ENCODE results near the gene HOXB6.

Gene HOXB6

GRCh38 chr17:48609033-48609432 is 4.2 kb upstream of the HOXB6 start:
- no peak for DNase-seq

DNA sequence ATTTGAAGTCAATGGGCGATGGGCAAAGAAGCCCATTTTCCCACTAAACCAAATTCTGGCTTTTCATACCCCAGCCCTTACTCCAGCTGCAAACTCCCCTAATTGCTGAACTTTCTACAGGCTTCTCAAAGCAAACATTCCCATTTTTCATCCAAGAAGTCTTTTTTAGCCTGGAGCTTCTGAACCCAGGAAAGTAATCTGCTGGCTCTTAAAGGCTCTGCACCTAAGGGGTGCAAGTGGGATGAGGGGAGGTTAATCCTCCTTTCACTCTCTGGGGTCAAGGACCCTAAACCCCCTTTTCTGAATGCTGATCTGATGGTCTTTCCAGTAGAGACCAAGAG is 3.7 kb upstream of the HOXB6 start:
- DNase-seq = no peak

DNA sequence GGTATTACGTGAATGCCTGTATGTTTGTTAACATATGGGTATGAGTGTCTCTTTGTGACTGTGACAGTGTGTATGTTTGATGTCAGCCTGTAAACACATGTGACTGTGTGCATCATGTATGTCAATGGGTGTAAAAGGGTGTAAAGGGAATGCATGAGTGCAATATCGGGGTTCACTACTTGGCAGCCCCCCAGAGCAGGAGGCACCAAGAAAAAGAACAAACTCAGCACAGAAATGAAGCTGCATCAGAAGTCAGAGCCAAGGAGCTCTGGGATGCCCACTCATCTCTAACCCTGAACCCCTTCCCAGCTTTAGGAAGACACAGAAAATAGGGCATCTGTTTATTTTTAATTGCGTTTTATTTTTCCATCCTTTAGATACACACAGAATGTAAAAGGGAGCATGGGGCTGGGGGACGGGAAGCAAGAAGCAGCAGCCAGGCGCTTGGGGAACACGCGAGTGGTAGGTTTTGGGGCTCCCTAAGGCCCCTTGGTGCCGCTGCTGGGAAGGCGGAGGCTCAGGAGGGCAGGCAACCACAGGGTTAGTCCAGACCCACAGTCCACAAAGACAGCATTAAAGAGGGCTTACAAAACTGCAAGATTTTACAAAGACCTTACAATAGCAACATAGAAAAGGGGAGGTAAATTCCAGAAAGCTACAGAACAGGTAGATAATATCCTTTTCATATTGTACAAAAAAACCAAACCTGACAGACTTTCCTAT is 2.3 kb upstream of the HOXB6 start:
- no peak for DNase-seq

GRCh38 chr17:48605991-48606891 is 1.5 kb upstream of the HOXB6 start:
- no peak for DNase-seq

GRCh38 chr17:48605409-48605919 is 678 bp upstream of the HOXB6 start:
- no peak for DNase-seq

DNA sequence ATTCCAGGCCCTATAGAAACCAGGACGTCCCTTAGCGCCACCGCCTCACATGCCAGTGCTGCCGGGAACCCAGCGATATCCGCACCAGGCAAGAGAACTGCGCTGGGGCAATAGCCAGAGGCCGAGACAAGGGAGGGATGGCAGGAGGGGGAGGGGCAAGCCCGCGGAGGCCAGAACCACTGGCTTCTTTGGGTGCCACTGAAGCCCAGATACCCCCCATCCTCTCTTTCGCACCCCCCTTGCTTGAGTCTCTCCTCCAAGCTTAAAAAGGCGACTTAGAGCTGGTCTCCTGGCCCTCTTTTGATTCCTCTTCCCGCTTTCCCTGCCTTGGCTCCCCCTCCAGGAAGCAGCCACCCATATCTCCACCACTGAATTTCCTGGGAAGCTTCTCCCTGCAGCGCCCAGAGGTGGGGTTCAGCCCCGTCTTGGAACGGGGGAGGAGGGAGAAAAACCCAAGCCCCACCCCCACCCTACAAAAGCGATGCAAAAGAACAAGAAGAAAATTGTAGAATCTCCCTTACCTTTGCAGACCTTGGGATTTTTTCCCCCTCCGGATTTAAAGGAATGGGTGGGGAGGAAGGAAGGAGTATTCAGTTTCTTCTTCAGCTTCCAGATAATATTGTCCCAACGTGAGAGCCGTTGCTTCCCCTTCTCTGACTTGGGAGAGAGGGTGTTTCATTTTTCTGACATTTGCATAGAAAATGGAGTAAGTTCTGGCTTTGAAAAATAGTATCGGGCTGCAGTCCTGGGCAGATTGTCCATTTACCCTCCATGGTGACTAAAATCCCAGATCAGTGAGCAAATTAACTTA is 622 bp downstream of the HOXB6 start:
- no peak for DNase-seq

DNA sequence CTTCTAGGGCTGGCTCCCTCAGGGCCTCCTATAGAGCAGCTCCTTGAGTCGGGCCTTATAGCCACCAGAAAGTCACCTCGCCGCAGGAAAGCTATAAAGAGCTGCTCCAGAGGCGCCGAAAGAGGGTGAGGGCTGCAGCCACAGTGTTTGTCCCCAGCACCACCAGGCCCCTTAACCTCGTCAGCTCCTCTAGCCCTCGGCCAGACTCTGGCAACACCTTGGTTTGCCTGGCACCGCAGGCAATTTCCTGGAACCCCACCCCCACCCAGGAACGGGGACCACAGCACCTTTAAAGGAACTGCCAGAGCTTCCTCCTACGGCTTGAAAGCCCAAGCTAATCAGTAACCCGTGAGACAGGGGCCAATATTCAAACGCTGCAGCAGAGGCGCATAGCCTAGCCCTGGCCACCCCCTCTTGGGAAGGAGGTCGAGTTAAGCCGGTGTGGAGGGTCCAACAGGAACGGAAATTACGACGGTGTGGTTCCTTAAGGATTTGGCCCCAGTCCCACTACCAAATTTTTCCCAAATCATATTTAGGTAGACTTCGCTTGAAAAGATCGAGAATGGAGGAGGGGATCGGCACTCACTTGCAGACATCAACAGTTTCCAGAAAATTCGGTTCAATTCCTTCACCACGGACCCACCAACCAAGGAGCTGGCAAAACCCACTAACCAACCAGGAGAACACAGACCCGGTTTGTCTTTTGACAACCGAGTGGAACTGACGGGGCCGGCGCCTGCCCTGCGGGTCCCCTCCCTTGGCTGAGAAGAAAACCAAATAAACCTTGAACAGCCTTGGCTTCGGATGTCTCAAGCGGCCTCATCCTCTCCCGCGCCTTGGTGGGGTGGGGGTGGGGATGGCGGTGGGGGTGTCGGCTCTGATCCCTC is 3.0 kb downstream of the HOXB6 start:
- no peak for DNase-seq

DNA sequence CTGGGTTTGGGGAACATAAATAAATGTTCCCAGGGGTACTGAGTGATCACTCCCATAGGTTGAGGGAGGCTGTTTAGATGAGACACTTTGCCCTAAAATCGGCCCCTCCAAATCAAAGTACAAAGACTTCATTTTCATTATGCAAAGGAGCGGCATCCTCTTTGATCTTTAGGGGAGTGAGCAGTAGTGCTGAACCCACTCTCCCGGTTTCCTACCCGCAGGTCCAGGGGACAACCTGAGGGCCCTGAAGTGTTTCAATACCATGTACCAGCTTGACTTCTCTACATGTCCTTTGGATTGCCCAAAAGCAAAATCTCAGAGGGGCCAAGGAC is 3.6 kb downstream of the HOXB6 start:
- no peak for DNase-seq

- DNase-seq = no peak
These were observed 4.3 kb downstream of the HOXB6 start for GRCh38 chr17:48600244-48601098.

DNA sequence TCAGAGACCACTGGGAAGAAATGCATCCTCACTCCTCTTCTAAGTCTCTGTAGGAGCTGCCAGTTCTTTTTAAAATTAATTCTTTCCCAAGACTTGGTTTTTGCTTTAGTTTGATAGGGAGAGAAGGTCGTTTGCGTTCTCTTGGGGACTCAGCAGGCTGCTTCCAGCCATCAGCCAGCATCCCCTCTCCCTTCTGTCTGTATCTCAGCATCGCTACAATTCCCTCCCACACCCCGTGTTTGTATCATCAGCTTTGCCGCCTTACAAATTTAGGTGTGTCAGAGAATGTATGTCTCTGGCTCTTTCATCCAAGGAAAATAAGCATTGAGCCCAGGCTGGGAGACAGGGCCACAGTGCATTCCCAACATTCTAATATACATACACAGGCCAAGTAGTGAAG is 5.4 kb downstream of the HOXB6 start:
- DNase-seq = no peak

DNA sequence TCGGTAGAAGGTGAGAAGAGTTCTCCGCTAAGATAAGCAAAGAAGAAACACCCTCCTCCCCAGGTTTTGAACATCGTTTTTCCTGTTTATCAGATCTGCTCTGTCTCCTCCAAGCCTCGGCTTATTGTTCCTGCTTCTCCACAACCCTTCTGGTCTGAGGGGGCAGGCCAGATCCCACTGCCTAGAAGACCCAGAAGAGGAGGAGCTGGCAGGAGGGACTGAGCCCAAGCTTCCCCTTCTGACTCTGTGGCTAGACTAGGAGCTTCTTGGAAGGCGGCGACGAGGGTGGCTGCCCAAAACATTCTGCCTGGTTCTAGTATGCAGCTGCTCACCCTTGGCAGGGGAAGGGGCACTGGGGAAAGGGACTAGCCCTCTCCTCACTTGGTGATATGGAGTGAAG is 6.0 kb downstream of the HOXB6 start:
- DNase-seq = no peak

- peak; percentile 75 for DNase-seq
These were observed 6.8 kb downstream of the HOXB6 start for GRCh38 chr17:48597778-48598631.

- DNase-seq = no peak
These were observed 7.3 kb downstream of the HOXB6 start for GRCh38 chr17:48597528-48597777.

GRCh38 chr17:48596735-48597527 is 7.9 kb downstream of the HOXB6 start:
- DNase-seq = no peak

DNA sequence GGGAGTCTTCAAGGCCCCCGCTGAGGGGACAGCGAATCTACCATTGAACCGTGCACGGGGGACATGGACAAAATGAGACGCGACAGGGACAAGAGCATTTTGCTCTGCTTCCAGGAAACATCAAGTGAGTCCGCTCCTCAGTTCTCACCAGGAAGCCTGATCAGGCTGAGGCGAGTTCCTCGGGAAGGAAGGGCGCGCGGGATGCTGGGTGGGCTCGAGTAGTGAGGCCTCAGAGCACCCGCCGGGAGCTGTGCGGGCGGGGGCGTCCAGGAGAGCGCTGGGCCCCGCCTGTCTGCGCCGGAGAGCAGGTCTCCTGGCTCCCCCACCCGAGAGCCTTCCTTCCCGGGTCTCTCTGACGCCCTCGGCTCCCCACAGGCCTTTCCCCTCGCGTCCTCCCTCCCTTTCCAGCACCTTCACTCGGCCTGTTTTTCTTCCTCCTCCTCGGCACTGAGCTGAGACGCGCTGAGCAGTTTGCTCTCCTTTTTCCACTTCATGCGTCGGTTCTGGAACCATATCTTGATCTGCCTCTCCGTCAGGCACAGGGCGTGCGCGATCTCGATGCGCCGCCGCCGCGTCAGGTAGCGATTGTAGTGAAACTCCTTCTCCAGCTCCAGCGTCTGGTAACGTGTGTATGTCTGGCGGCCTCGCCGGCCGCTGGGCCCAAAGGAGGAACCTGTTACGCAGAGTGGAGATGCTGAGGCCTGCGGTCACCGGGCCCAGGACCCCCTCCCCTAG is 8.6 kb downstream of the HOXB6 start:
- DNase-seq = peak; percentile 51

GRCh38 chr17:48595278-48595999 is 9.3 kb downstream of the HOXB6 start:
- no peak for DNase-seq

- no peak for DNase-seq
These were observed 10.1 kb downstream of the HOXB6 start for GRCh38 chr17:48594538-48595277.
